ENCODE results near the gene HOMER2.

The HOMER2 gene

GRCh38 chr15:82930461-82930860 is 22.1 kb downstream of the HOMER2 start:
- H3K9me3 Mint-ChIP-seq = no peaks in the 10 kb centered on the region
- no peak overlapping the region for H3K4me3 Mint-ChIP-seq
- CTCF ChIA-PET = interaction anchor here (0.6 kb wide), 1 partner anchor 215 kb away, joined by 3 read pairs; no protein-coding TSS in a partner anchor
- no peaks in the 10 kb centered on the region for H3K36me3 Mint-ChIP-seq
- H3K27ac Mint-ChIP-seq = no peak overlapping the region
- peaks cover 16% of the 10 kb centered on the region for H3K27me3 Mint-ChIP-seq
- DNase-seq = no peak
- H3K4me1 Mint-ChIP-seq = no peaks in the 10 kb centered on the region

- no peaks in the 10 kb centered on the region for H3K4me1 Mint-ChIP-seq
- no peaks in the 10 kb centered on the region for H3K36me3 Mint-ChIP-seq
- H3K27ac Mint-ChIP-seq = no peak overlapping the region
- CTCF ChIA-PET = no interaction called here
- peaks cover 8% of the 10 kb centered on the region for H3K27me3 Mint-ChIP-seq
- DNase-seq = no peak
- no peaks in the 10 kb centered on the region for H3K9me3 Mint-ChIP-seq
- H3K4me3 Mint-ChIP-seq = no peak overlapping the region
Observed at GRCh38 chr15:82928711-82929110, 23.8 kb downstream of the HOMER2 start.

DNA sequence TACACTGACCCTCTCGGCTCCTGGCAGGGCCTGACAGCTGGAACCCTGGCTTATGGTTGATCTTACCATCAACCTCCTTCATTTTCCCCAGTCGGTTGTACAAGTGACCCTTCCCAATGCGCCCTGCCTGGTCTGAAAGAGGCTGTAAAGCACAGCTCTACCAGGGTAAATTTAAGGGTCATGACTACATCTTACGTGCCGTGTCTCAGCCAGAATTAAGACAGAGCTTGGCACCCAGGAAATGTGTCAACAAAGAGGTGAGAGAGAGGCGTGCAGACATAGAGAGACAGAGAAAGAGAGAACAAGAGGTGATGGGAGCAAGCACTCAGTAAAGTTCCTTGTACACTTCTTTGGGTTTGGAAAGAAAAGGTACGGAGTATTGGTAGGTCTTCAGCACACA is 28.8 kb downstream of the HOMER2 start:
- Mint-ChIP-seq H3K4me3 (no peak overlapping the region), H3K4me1 (no peaks in the 10 kb centered on the region), H3K27ac (no peak overlapping the region), H3K27me3 (peaks cover 8% of the 10 kb centered on the region), H3K36me3 (no peaks in the 10 kb centered on the region), H3K9me3 (no peaks in the 10 kb centered on the region)
- DNase-seq = no peak
- CTCF ChIA-PET = no interaction called here

DNA sequence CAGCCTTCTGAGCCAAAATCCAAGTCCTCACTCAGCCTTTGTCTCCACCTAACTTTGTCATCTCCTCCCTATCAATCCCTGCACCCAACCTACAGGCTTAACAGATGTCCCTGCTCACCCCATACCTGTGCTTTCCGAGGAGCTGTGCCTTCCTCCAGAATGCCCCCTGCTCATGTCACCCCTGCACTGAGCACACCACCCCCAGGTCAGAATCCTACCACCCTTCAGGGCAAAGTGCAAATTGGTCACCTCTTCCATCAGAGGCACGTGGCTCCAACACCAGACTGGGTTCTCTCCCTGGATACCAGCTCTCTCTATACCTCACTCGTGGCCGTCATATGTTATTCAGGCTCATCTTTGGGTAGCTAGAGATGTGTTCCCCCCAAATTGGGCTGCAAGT is 29.8 kb downstream of the HOMER2 start:
- Mint-ChIP-seq H3K4me1 (no peaks in the 10 kb centered on the region), H3K4me3 (no peak overlapping the region), H3K9me3 (no peaks in the 10 kb centered on the region), H3K36me3 (no peaks in the 10 kb centered on the region), H3K27me3 (peaks cover 8% of the 10 kb centered on the region), H3K27ac (no peak overlapping the region)
- no peak for DNase-seq
- CTCF ChIA-PET = no interaction called here

DNA sequence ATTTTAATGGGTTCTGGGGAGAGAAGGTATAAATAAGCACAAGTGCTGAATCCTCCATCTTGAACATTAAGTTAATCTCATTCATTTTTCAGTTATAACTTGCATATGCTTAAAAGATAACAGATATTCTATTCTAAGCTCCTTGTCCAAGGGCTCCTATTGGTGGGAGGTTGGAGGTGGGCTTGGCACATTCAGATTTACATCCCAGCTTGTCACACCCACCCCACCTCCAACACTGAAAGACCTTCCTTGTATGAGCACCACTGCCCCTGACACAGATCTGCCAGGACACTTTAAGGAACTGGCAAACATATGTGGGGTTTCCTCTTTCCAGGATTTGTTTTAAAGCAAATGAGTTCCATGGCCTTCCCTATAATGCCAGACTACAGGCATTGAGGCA is 30.6 kb downstream of the HOMER2 start:
- peaks cover 8% of the 10 kb centered on the region for H3K27me3 Mint-ChIP-seq

DNA sequence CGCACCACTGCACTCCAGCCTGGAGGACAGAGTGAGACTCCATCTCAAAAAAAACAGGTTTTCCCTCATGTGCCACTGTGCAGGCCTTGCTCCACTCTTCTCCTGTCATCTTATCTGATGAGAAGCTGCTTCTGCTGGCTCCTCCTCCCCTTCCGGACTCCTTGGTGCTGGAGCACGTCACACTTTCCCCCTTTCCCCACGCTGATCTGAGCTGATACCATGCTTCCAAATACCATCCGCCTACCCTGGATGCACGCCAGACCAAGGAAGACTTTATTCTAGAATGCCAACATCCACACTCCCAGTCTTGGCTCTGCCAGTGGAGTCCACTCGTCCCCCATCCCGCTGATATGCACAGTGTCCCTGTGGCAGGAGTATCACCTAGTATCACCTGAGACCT is 31.3 kb downstream of the HOMER2 start:
- H3K27ac Mint-ChIP-seq = no peak overlapping the region
- H3K4me3 Mint-ChIP-seq = no peak overlapping the region
- H3K27me3 Mint-ChIP-seq = peaks cover 8% of the 10 kb centered on the region
- H3K36me3 Mint-ChIP-seq = no peaks in the 10 kb centered on the region
- CTCF ChIA-PET = no interaction called here
- no peaks in the 10 kb centered on the region for H3K4me1 Mint-ChIP-seq
- no peak for DNase-seq
- no peaks in the 10 kb centered on the region for H3K9me3 Mint-ChIP-seq

More for the DNA sequence above, 30.6 kb downstream of the HOMER2 start:
- CTCF ChIA-PET = no interaction called here
- H3K4me1 Mint-ChIP-seq = no peaks in the 10 kb centered on the region
- no peaks in the 10 kb centered on the region for H3K9me3 Mint-ChIP-seq
- no peak overlapping the region for H3K4me3 Mint-ChIP-seq
- no peak overlapping the region for H3K27ac Mint-ChIP-seq
- no peak for DNase-seq
- H3K36me3 Mint-ChIP-seq = no peaks in the 10 kb centered on the region

- Mint-ChIP-seq H3K27ac (no peak overlapping the region), H3K4me3 (no peak overlapping the region), H3K27me3 (peaks cover 4% of the 10 kb centered on the region), H3K4me1 (no peaks in the 10 kb centered on the region), H3K36me3 (no peaks in the 10 kb centered on the region), H3K9me3 (no peaks in the 10 kb centered on the region)
- no peak for DNase-seq
- CTCF ChIA-PET = no interaction called here
Observed at GRCh38 chr15:82919231-82919886, 33.2 kb downstream of the HOMER2 start.

- CTCF ChIA-PET = no interaction called here
- Mint-ChIP-seq H3K27ac (no peak overlapping the region), H3K4me1 (no peaks in the 10 kb centered on the region)
Observed at GRCh38 chr15:82918607-82919230, 33.8 kb downstream of the HOMER2 start.

GRCh38 chr15:82918162-82918561 is 34.4 kb downstream of the HOMER2 start:
- Mint-ChIP-seq H3K9me3 (no peaks in the 10 kb centered on the region), H3K27me3 (peaks cover 4% of the 10 kb centered on the region), H3K36me3 (no peaks in the 10 kb centered on the region), H3K4me1 (no peaks in the 10 kb centered on the region), H3K4me3 (no peak overlapping the region), H3K27ac (no peak overlapping the region)
- CTCF ChIA-PET = no interaction called here
- no peak for DNase-seq

More at GRCh38 chr15:82918607-82919230, 33.8 kb downstream of the HOMER2 start:
- peaks cover 4% of the 10 kb centered on the region for H3K27me3 Mint-ChIP-seq
- no peaks in the 10 kb centered on the region for H3K36me3 Mint-ChIP-seq
- no peak overlapping the region for H3K4me3 Mint-ChIP-seq
- DNase-seq = no peak
- H3K9me3 Mint-ChIP-seq = no peaks in the 10 kb centered on the region

GRCh38 chr15:82917249-82917648 is 35.3 kb downstream of the HOMER2 start:
- no peaks in the 10 kb centered on the region for H3K27me3 Mint-ChIP-seq
- no peak overlapping the region for H3K27ac Mint-ChIP-seq
- no peaks in the 10 kb centered on the region for H3K4me1 Mint-ChIP-seq
- DNase-seq = no peak
- no peak overlapping the region for H3K4me3 Mint-ChIP-seq
- no peaks in the 10 kb centered on the region for H3K36me3 Mint-ChIP-seq
- H3K9me3 Mint-ChIP-seq = no peaks in the 10 kb centered on the region
- CTCF ChIA-PET = no interaction called here

DNA sequence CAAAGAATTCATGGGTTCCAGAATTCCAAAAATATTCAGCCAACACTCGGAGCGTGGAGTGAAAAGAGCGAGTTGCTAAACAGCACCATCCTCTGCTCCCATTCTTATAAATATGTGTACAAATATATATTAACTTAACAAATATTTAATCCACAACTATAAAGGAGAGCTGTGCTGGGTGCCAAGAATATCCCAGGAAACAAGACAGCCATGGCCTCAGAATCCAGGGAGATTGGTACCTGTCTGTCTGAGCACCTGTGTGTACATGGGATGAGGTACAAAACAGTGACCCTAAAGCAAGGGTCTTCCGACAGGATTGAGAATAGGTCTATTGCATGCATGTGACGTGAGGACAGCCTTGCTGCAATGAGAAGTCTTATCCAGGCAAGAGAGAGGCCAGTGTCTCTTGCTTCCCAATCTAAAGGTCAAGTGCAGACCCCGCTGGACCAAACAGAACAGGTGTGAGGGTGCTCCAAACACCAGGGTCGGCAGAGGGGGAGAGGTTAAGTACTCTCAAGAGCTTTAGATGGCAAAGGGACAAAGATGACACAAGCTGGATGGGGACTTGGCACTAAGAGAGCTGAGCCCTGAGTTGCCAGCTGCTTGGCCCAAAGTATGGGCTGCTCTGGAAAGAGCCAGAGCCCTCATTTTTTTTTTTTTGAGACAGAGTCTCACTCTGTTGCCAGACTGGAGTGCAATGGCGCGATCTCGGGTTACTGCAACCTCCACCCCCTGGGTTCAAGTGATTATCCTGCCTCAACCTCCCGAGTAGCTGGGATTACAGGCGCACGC is 36.2 kb downstream of the HOMER2 start:
- H3K9me3 Mint-ChIP-seq = no peaks in the 10 kb centered on the region
- no peaks in the 10 kb centered on the region for H3K4me1 Mint-ChIP-seq
- no peaks in the 10 kb centered on the region for H3K27me3 Mint-ChIP-seq
- H3K4me3 Mint-ChIP-seq = no peak overlapping the region
- no peak overlapping the region for H3K27ac Mint-ChIP-seq
- CTCF ChIA-PET = no interaction called here
- no peak for DNase-seq
- no peaks in the 10 kb centered on the region for H3K36me3 Mint-ChIP-seq

- peaks cover 2% of the 10 kb centered on the region for H3K4me1 Mint-ChIP-seq
- peaks cover 1% of the 10 kb centered on the region for H3K9me3 Mint-ChIP-seq
- no peak overlapping the region for H3K27ac Mint-ChIP-seq
- CTCF ChIA-PET = no interaction called here
- no peak overlapping the region for H3K4me3 Mint-ChIP-seq
- DNase-seq = no peak
- no peaks in the 10 kb centered on the region for H3K36me3 Mint-ChIP-seq
- peaks cover 8% of the 10 kb centered on the region for H3K27me3 Mint-ChIP-seq
Observed at GRCh38 chr15:82914396-82914795, 38.1 kb downstream of the HOMER2 start.

DNA sequence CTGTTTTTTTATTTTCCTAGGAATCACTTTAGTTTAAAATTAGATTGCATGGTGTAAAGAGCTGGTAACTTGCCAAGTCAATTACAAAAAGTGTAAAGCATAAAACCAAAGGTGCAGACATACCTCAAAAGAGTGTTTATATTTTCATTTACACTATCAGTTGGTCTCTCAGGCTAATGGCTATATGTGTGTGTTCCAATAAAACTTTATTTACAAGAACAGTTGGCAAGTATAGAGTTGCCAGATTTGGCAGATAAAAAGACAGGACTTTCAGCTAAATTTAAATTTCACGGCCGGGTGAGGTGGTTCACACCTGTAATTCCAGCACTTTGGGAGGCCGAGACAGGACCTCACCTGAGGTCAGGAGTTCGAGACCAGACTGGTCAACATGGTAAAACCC is 41.1 kb downstream of the HOMER2 start:
- Mint-ChIP-seq H3K9me3 (peaks cover 15% of the 10 kb centered on the region), H3K27ac (no peak overlapping the region), H3K4me3 (no peak overlapping the region), H3K36me3 (no peaks in the 10 kb centered on the region), H3K27me3 (peaks cover 24% of the 10 kb centered on the region), H3K4me1 (peaks cover 2% of the 10 kb centered on the region)
- CTCF ChIA-PET = no interaction called here
- DNase-seq = no peak

GRCh38 chr15:82910721-82911120 is 41.8 kb downstream of the HOMER2 start:
- peaks cover 2% of the 10 kb centered on the region for H3K4me1 Mint-ChIP-seq
- H3K4me3 Mint-ChIP-seq = no peak overlapping the region
- H3K27ac Mint-ChIP-seq = no peak overlapping the region
- CTCF ChIA-PET = no interaction called here
- H3K9me3 Mint-ChIP-seq = peaks cover 15% of the 10 kb centered on the region
- no peak for DNase-seq
- H3K36me3 Mint-ChIP-seq = no peaks in the 10 kb centered on the region
- H3K27me3 Mint-ChIP-seq = peaks cover 24% of the 10 kb centered on the region
